NCI-H2107 treated with DMSO at 0.1 percent for 48 hours (cell line): Measurements from ENCODE around the gene NPM3.

Experiments
- DNase-seq: peaks from one replicate; lab custom pipeline; 2025; ENCODE audit not compliant: unreplicated experiment; lab: John Stamatoyannopoulos, UW

The NPM3 gene

GRCh38 chr10:101782811-101783735, at the start of gene NPM3:
NPM3 (minus strand) TSS chr10:101783446; CDS start chr10:101783390, 56 bp downstream.
- peak; percentile 38 for DNase-seq

GRCh38 chr10:101832325-101832771, 49.1 kb upstream of the NPM3 start:
- DNase-seq: no peak

DNA sequence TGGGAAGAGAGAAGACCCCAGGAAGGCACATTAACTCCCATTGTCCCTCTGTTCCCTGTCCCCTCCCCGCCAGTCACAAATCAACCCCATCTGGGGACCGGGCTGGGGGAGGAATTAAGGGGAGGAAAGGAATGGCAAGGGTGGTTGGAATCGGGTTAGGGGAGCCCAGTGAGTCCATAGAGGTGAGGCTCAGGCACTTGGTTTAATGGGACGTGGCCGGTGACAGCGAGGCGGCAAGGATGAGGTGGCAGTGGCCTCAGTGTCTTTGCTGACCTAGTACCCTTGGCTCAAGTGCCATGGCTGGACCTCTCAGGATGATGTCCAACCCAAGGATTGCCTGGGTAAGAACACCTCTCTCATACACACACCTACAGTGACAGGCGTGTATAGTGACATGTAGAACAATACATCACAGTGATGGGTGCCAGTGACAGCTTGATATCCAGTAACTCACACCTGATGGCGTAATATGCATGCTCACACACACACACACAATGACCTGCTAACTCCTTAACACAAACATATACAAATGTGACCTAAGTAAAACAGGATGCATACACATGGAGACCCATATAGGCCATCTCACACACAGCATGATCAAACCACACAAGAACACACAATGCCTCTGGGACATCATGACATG, 48.0 kb upstream of the NPM3 start:
- no peak for DNase-seq

DNA sequence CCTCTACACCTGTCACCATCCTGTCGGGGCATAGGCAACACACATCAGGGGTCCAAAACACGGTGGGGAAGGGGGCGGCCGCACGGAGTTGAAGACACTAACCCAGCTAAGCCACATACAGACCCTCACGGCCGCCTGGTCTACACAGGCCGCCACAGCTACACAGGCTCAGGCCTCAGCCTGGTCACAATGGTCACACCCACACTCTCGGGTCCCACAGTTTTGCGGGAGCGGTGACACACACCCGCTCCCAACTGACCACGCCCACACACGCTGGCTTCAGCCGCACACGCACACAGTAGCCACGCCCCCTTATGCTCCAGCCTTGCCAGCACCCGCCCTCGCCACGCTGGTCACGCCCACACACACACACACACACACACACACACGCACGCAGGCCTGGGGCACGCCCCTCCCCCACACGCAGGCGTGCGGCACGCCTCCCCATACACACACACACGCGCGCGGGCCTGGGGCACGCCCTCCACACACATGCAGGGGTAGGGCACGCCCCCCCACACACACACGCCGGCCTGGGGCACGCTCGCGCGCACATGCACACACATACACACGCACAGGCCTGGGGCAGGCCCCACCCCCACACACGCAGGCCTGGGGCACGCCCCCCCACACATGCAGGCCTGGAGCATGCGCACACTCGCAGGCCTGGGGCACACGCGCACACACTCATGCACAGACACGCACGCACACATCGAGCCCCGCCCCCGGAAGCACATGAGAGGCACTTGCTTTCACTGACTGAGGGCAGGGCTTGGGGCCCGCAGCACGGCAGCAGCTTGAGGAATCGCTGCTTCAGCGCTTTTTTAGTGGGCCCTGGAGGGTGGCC, 47.3 kb upstream of the NPM3 start:
- DNase-seq: peak; percentile 25

- no peak for DNase-seq
These were observed 46.5 kb upstream of the NPM3 start for GRCh38 chr10:101829561-101830315.

DNA sequence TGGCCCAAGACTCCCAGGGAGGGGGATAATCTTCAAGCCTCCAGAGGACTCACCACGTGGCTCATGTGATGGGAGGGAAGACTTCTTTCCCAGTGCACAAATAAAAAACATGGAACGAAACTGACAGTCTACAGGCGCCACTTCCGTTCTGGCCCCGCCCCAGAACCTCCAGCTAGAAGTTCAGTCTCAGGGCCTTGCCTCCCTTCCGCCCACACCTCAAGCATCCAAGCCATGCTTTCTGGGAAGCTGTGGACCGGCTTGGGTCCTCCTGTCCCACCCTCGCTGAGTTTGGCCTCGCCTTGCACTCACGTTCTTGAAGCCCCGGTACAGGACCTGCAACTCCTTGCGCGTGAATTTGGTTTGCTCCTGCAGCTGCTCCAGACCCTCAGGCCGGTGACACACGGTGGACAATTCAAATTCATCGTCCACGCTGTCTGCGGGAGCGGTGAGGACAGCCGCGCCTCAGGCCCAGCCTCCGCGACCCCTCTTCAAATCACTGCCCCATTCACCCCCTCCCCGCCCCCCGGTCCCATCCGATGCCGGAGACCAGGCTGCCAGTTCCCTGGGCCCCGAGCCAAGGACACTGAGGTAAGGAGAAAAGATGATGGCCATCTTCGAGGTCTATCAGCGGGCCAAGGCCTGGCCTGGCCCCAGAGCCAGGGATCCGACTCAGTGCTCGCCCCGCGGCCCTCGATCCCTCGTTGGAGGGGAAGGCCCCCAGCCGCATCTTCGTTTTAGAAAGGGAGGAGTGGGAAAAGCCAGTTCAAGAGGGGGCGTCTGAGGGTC, 45.7 kb upstream of the NPM3 start:
- DNase-seq: no peak

DNA sequence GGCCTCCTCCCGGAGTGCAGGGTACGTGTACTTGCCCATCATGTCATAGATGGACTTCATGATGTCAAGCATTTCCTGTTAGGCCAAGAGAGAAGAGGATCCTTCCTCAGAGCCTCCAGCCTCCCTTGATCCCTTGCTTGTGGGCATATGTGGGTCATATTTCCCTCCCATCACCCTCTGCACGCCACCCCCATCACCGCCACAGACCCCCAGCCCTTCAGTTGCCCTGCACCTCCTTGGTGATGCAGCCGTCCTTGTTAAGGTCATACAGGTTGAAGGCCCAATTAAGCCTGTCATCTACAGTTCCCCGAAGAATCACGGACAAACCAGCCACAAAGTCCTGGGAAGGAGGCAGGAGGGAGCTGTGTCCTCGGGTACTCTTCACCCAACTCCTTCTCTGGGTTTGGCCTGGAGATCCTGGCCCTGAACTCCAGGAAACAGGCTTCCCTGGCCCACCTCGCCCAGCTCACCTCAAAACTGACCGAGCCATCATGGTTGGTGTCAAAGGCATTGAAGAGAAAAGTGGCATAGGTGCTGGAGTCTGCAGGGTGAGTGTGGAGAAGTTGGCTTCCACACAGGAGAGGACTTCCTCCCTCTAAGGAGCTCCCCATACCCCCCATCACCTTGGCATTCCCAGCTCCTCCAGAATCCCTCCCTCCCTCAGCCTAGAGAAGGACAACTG, 44.8 kb upstream of the NPM3 start:
- DNase-seq: no peak

DNA sequence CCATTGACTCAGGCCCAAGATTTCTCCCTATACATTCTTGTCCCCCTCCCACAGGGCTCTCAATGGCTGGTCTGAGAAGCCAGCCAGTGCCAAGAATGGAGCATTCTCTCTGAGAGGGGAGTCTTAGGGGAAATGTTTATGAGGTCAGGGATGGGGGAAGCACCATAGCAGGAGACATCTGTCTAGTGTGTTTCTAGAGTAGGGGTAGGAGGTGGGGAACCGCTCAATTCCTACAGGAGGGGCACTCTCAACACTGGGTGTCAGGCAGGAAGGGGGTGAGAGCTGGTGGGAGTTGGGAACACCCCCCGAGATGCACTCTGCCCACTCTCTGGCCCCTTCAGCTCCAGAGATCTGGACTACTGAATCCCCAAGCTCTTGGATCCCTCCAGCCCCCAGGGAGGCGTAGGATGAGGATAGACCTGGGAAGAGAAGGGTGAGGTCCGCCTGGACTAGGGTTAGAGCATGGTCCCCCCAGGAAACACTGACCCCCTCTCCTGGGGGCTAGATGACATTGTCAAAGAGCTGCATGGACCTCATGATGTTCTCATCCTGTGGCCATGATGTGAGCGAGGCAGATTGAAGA, 43.7 kb upstream of the NPM3 start:
- no peak for DNase-seq

DNA sequence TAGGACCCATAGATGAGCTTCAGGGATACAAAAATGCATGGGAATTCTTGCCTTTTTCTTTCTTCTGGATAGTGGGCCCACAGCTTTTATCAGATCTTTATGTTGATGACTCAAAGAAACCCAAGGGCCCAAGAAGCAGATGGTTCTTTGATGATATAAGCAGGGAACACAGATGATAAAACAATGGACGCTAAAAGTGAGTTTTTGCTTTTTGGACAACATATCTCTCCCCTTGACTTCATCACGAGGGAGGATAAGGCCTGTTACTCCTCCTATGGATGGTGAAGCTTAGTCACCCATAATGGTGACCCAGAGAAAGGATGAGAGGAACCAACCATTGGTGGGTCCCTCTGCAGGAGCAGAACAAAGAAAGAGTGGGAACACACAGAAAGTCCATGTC, 41.5 kb upstream of the NPM3 start:
- no peak for DNase-seq

DNA sequence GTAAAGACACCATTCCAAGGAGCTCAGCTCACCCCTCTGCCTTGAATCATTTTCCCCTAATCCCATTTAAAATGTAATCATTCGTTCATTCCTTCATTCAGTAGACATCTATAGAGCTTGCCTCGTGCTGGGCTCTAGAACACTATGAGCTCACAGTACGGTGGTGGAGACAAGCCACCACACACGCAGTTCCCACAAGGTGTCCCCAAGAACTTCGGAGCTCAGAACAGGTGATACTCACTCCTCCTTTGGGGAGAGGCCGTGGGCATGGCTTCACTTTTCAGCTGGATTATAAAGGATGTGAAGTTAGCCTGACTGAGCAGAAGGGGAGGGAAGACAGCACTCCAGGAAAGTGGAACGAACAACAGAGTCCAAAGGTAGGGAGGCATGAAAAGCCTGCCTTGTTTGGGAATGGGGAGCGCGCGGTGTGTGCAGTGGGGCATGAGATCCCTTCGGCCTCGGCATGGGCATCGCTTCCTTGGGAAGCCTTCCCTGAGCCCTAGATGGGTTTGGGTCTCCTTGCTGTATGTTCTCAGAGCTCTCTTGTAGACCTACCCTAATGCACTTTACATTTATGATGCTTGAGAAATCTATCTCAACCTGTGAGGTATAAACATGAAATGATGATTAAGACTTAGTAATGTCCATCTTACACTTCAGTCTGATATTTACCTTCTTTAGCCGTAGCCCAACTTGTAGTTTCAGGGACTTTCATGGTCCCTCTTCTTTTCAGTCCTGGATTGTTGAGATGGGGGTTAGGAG, 35.8 kb upstream of the NPM3 start:
- DNase-seq: no peak

DNA sequence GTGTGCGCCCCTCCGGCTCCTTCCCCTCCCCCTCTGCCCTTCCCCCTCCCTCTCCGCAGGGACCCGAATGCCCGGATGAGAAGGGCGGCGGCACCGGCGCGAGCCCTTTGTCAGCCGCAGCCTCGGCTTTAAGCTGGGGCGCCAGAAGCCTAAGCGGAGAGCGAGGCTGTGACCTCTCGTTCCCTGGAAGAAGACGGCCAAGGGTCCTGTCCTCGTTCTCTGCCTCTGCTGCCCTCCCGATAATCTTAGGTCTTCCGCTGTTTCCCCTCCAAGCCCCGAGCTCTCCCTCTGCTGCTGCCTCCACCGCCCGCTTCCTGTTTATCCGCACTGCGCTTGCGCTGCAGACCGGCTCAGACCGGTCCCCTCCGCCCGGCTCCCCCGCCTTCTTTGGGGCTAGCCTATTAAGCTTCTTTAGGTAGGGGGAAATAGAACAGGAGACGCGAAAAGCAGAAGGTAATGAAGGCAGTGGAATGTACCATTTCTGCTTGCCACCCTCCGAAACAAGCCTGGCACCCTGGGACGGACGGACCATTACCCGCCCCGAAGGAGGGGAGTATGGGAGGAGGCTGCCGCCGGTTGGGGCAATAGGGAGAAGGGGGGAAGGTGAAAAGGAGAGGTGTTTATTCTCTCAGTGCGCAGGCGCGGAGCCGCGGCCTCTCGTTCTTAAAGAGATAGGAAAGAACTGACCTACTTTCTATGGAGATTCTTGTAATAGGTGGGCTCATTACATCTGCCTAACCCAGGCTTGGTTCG, 35.0 kb upstream of the NPM3 start, which contains the start of gene OGA:
Gene OGA (minus strand): TSS at position 326 of the 753 bp plus-strand sequence. CDS start 422 bp downstream, outside the sequence.
- peak; percentile 95 for DNase-seq

GRCh38 chr10:101817337-101818118, 34.3 kb upstream of the NPM3 start:
- DNase-seq: peak; percentile 8

- no peak for DNase-seq
These were observed 33.7 kb upstream of the NPM3 start for GRCh38 chr10:101816913-101817336.

DNA sequence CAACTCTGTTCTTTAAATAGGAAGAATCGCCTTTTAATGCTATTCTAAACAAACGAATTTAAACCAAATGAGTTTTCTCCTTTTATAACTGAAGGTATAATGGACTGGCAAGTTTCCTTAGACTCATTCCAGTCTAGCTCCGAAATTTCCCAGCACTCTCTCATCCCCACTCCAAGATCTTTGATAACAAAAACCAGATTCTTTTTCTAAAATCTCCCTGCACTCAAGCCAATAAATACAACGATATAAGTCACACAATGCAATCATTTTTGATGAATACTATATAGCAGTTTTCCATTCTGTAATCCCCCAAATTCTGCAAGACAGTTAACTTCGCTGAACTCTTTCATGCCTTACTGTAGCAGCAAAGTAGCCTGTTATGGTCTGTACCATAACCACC, 33.1 kb upstream of the NPM3 start:
- no peak for DNase-seq

DNA sequence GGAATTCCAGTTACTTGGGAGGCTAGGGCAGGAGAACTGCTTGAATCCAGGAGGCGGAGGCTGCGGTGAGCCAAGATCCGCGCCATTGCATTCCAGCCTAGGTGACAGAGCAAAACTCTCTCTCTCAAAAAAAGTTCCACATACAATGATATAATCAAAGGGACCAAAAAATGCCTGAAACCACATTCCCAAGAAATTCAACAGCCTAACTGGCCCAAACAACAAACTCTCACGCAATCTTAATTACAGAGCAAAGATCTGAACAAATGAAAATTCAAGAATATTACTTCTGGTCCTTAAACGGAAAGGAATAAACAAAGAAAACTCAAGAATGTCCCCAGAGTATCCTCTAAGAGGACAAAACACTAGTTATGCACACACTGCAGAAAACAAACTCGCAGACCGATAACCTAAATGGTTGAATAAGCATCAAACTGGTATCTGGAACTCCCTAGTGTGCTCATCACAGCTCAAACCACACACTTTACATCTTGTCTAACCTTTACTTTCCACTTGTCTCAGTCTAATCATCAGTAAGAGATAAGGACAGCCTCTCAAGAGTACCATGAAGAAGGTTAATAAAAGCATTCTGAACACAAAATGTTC, 31.3 kb upstream of the NPM3 start:
- DNase-seq: no peak

- no peak for DNase-seq
These were observed 29.4 kb upstream of the NPM3 start for GRCh38 chr10:101812606-101813005.
